HG02571 (cell line): ENCODE data around the gene AGXT.

Experiments used
- ATAC-seq: cut with Tn5 transposase; IDR thresholded peaks from one replicate; pipeline ENCODE4 v1.9.1; 2021; ENCODE audit warnings: mild to moderate bottlenecking, moderate library complexity; ENCODE audit not compliant: unreplicated experiment

The AGXT gene

GRCh38 chr2:240869109-240869955 is 708 bp downstream of the AGXT start:
- ATAC-seq: no peak

GRCh38 chr2:240869956-240870875 is 1.6 kb downstream of the AGXT start:
- ATAC-seq: no peak

- no peak for ATAC-seq
Measured at GRCh38 chr2:240871071-240871958, 2.7 kb downstream of the AGXT start.

GRCh38 chr2:240872317-240873097 is 3.9 kb downstream of the AGXT start:
- ATAC-seq: no peak

- no peak for ATAC-seq
Measured at GRCh38 chr2:240873098-240873788, 4.6 kb downstream of the AGXT start.

GRCh38 chr2:240873805-240874714 is 5.4 kb downstream of the AGXT start:
- ATAC-seq: no peak

- no peak for ATAC-seq
Measured at GRCh38 chr2:240874715-240875227, 6.1 kb downstream of the AGXT start.

- ATAC-seq: no peak
Measured at GRCh38 chr2:240875228-240876034, 6.8 kb downstream of the AGXT start.

- no peak for ATAC-seq
Measured at GRCh38 chr2:240876035-240876474, 7.4 kb downstream of the AGXT start.

- no peak for ATAC-seq
Measured at GRCh38 chr2:240876475-240877251, 8.0 kb downstream of the AGXT start.

- ATAC-seq: no peak
Measured at GRCh38 chr2:240877460-240878340, 9.1 kb downstream of the AGXT start.

GRCh38 chr2:240878341-240878936 is 9.8 kb downstream of the AGXT start:
- ATAC-seq: no peak

GRCh38 chr2:240879105-240879504 is 10.5 kb downstream of the AGXT start:
- no peak for ATAC-seq

GRCh38 chr2:240881913-240882312 is 13.3 kb downstream of the AGXT start:
- ATAC-seq: no peak

GRCh38 chr2:240884221-240884620 is 15.6 kb downstream of the AGXT start:
- ATAC-seq: no peak
